Measurements from ENCODE around the gene AGO4.

The AGO4 gene

GRCh38 chr1:35833395-35833794 lies 25.6 kb downstream of the AGO4 start:
- Histone ChIP-seq H3K27ac (no peak overlapping the region), H3K9me3 (no peaks in the 10 kb centered on the region), H3K27me3 (no peaks in the 10 kb centered on the region), H3K4me1 (no peaks in the 10 kb centered on the region), H3K36me3 (peaks cover 76 to 93% (median 92%) of the 10 kb centered on the region in 3 donors), H3K4me3 (no peak overlapping the region)
- intact Hi-C loops (cut with DNase I; ENCODE audit: low total_unique reads): no loop called here
- TF ChIP-seq CTCF (IDR thresholded peaks at IDR 0.05): no peak
- DNase-seq: no peak

GRCh38 chr1:35834218-35834617 lies 26.4 kb downstream of the AGO4 start:
- Histone ChIP-seq H3K4me1 (no peaks in the 10 kb centered on the region), H3K9me3 (no peaks in the 10 kb centered on the region), H3K27ac (no peak overlapping the region), H3K27me3 (no peaks in the 10 kb centered on the region), H3K36me3 (peaks cover 68 to 93% (median 84%) of the 10 kb centered on the region in 3 donors), H3K4me3 (no peak overlapping the region)
- no peak for TF ChIP-seq CTCF (IDR thresholded peaks at IDR 0.05)
- intact Hi-C loops (cut with DNase I; ENCODE audit: low total_unique reads): no loop called here
- no peak for DNase-seq

GRCh38 chr1:35835398-35835797 lies 27.6 kb downstream of the AGO4 start:
- Histone ChIP-seq H3K27me3 (no peaks in the 10 kb centered on the region), H3K4me3 (no peak overlapping the region), H3K27ac (no peak overlapping the region), H3K4me1 (no peaks in the 10 kb centered on the region), H3K36me3 (peaks cover 78 to 94% (median 82%) of the 10 kb centered on the region in 3 donors), H3K9me3 (no peaks in the 10 kb centered on the region)
- DNase-seq: no peak
- no peak for TF ChIP-seq CTCF (IDR thresholded peaks at IDR 0.05)
- intact Hi-C loops (cut with DNase I; ENCODE audit: low total_unique reads): no loop called here

GRCh38 chr1:35836734-35837133 lies 28.9 kb downstream of the AGO4 start:
- intact Hi-C loops (cut with DNase I; ENCODE audit: low total_unique reads): no loop called here
- Histone ChIP-seq H3K27me3 (no peaks in the 10 kb centered on the region), H3K36me3 (peaks cover 81 to 94% (median 82%) of the 10 kb centered on the region in 3 donors), H3K9me3 (no peaks in the 10 kb centered on the region), H3K4me3 (no peak overlapping the region), H3K27ac (no peak overlapping the region), H3K4me1 (no peaks in the 10 kb centered on the region)
- TF ChIP-seq CTCF (IDR thresholded peaks at IDR 0.05): no peak
- DNase-seq: no peak

GRCh38 chr1:35838693-35839245 lies 31.0 kb downstream of the AGO4 start:
- intact Hi-C loops (cut with DNase I; ENCODE audit: low total_unique reads): no loop called here
- no peak for TF ChIP-seq CTCF (IDR thresholded peaks at IDR 0.05)
- H3K27ac ChIP-seq: no peak overlapping the region
- no peaks in the 10 kb centered on the region for H3K4me1 ChIP-seq
- H3K36me3 ChIP-seq: peaks cover 78 to 97% (median 82%) of the 10 kb centered on the region in 3 donors
- H3K27me3 ChIP-seq: no peaks in the 10 kb centered on the region
- no peak overlapping the region for H3K4me3 ChIP-seq
- DNase-seq: no peak
- H3K9me3 ChIP-seq: no peaks in the 10 kb centered on the region

DNA sequence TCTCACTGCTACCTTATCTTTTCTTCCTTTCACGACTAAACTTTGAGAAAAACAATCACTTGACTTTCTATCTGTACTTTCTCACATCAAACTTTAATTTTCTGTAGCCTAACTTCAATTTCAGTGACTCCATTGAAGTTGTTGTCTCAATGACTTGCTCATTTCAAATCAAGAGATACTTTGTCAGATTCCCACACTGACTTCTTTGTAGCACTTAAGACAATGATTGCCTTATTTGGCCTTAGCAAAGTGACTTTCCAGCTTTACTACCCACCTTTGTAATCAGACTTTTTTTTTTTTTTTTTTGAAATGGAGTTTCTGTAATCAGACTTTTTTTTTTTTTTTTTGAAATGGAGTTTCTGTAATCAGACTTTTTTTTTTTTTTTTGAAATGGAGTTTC lies 37.0 kb downstream of the AGO4 start:
- DNase-seq: no peak
- TF ChIP-seq CTCF (IDR thresholded peaks at IDR 0.05): no peak
- peaks cover 33 to 63% (median 43%) of the 10 kb centered on the region in 3 donors for H3K36me3 ChIP-seq
- H3K4me1 ChIP-seq: peaks cover 0 to 24% (median 3%) of the 10 kb centered on the region in 4 donors
- no peak overlapping the region for H3K27ac ChIP-seq
- H3K9me3 ChIP-seq: no peaks in the 10 kb centered on the region
- H3K27me3 ChIP-seq: no peaks in the 10 kb centered on the region
- no peak overlapping the region for H3K4me3 ChIP-seq
- intact Hi-C loops (cut with DNase I; ENCODE audit: low total_unique reads): no loop called here

All from tibial artery (tissue), 4 donors.